Hepatocyte (in vitro differentiated cells): Measurements from ENCODE around the gene SPATA21. TPM values are rescaled to one million over a fixed set of nuclear protein-coding genes. Genes with fewer than 3 reads are reported as not detected.

Source experiments
- DNase-seq: peaks from one replicate; pipeline ENCODE4 v3.0.0-alpha.2; 2016; ENCODE audit warnings: low spot score
- H2AFZ ChIP-seq: fragments of 200-600 bp; sonication (generic); 2 replicates; pipeline ENCODE4 v1.6.0; 2016; ENCODE audit warnings: antibody characterized with exemption, mild to moderate bottlenecking
- H3K27ac ChIP-seq: fragments of 200-600 bp; sonication (generic); 2 replicates; pipeline ENCODE4 v1.5.1; 2016; ENCODE audit warnings: mild to moderate bottlenecking
- H3K27me3 ChIP-seq: fragments of 200-600 bp; sonication (generic); 2 replicates; pipeline ENCODE4 v1.6.1; 2016
- H3K36me3 ChIP-seq: fragments of 200-600 bp; sonication (generic); replicated peaks from 2 replicates; pipeline ENCODE4 v1.5.1; 2016; ENCODE audit warnings: low read depth; ENCODE audit not compliant: insufficient read depth
- H3K4me1 ChIP-seq: fragments of 200-600 bp; sonication (generic); 2 replicates; pipeline ENCODE4 v1.5.1; 2016; ENCODE audit warnings: mild to moderate bottlenecking, moderate library complexity; ENCODE audit not compliant: insufficient read depth
- H3K4me2 ChIP-seq: fragments of 200-600 bp; sonication (generic); 2 replicates; pipeline ENCODE4 v1.6.0; 2016
- H3K4me3 ChIP-seq: fragments of 200-600 bp; sonication (generic); 2 replicates; pipeline ENCODE4 v1.5.1; 2016; ENCODE audit warnings: mild to moderate bottlenecking
- H3K79me2 ChIP-seq: fragments of 200-600 bp; sonication (generic); 2 replicates; pipeline ENCODE4 v1.6.0; 2017; ENCODE audit warnings: mild to moderate bottlenecking
- H3K9me2 ChIP-seq: fragments of 200-600 bp; sonication (generic); replicated peaks from 2 replicates; pipeline ENCODE4 v1.6.0; 2017; ENCODE audit warnings: mild to moderate bottlenecking; ENCODE audit not compliant: insufficient read depth
- H3K9me3 ChIP-seq: fragments of 200-600 bp; sonication (generic); 2 replicates; pipeline ENCODE4 v1.5.1; 2016; ENCODE audit warnings: low read depth, mild to moderate bottlenecking
- H4K20me1 ChIP-seq: fragments of 200-600 bp; sonication (generic); 2 replicates; pipeline ENCODE4 v1.6.0; 2016; ENCODE audit warnings: mild to moderate bottlenecking; ENCODE audit not compliant: insufficient read depth, poor library complexity, severe bottlenecking
- EZH2 ChIP-seq: fragments of 200-600 bp; sonication (generic); IDR thresholded peaks from 2 replicates; pipeline ENCODE4 v1.6.1; 2016; ENCODE audit warnings: antibody characterized with exemption, mild to moderate bottlenecking, borderline replicate concordance
- EZH2phosphoT487 ChIP-seq: fragments of 200-600 bp; sonication (generic); IDR thresholded peaks from one replicate; pipeline ENCODE4 v1.6.1; 2018; ENCODE audit warnings: antibody characterized with exemption, mild to moderate bottlenecking, low read depth, moderate library complexity; ENCODE audit not compliant: unreplicated experiment, severe bottlenecking
- WGBS: methylation state at CpG from one replicate; pipeline ENCODE4 v1.1.6; 2016; ENCODE audit warnings: low lambda C conversion rate; ENCODE audit errors: missing lambda C conversion rate; 5-methylcytosine and 5-hydroxymethylcytosine counted together
- polyA plus RNA-seq: library from polyadenylated mRNA; unstranded; fragments of >200 nt; fragmentation: Nextera tagmentation; extraction: Ambion mirVana; gene quantifications from 2 replicates; pipeline ENCODE4 v1.2.1, GENCODE V29; 2016
- total RNA-seq: library from RNA; depleted of rRNA; stranded (reverse); fragments of >200 nt; gene quantifications from 2 replicates; pipeline ENCODE4 v1.2.3, GENCODE V29; 2014
- TF ChIP-seq, protein P1 (sequence below): fragments of 200-600 bp; sonication (generic); IDR thresholded peaks from 2 replicates; pipeline ENCODE4 v1.5.1; 2016; ENCODE audit warnings: antibody characterized with exemption, mild to moderate bottlenecking; ENCODE audit not compliant: poor library complexity

The SPATA21 gene
- total and polyA plus RNA-seq, 2 experiments from 2014 or later = 0.30 to 0.92 TPM

DNA sequence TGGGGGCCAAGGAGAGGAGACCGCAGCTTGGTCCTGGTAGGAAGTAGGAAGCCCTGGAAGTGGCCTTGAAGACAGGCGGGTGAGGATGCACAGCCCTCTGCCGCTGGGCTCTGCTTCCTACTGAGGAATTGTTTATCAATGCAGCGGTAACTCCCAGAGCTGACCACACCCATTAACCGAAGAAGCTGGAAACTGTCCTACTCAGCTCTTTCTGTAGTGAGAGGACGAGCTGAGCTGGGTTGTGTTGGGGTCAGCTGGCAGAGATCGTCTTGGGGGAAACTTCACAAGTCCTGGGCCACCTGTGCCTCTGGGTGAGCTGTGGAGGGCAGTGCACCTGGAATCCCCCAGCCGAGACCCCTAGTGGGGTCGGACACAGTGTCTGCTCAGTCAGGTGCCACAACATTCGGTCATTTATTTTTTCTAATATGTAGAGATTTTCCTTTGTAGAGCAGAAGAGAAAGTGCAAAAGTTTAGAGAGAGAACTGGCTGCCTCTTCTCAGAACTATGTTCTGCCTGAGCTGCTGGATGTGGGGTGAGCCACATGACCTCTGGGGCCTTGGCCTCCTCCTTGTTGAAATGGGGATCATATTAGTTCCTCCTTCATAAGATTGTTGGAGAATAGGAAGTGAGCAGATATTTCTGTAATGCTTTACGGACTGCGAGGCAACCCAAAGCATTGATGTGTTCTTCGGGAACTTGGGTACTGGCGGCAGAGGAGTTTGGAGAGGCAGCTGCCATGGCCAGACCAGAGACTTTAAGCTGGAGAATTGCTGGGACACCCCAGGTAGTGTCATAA, 6.9 kb upstream of the SPATA21 start:
- Histone ChIP-seq H3K36me3 (no peaks in the 10 kb centered on the region), H3K4me3 (no peak overlapping the region), H3K4me1 (peaks cover 9% of the 10 kb centered on the region), H3K27ac (no peak overlapping the region), H3K27me3 (no peaks in the 10 kb centered on the region), H2AFZ (no peak overlapping the region), H3K4me2 (no peak overlapping the region), H3K9me2 (no peaks in the 10 kb centered on the region), H3K9me3 (no peaks in the 10 kb centered on the region), H4K20me1 (no peaks in the 10 kb centered on the region), H3K79me2 (peaks cover 55% of the 10 kb centered on the region)
- TF ChIP-seq EZH2phosphoT487 (no peak), EZH2 (no peak)
- TF ChIP-seq, protein P1, sequence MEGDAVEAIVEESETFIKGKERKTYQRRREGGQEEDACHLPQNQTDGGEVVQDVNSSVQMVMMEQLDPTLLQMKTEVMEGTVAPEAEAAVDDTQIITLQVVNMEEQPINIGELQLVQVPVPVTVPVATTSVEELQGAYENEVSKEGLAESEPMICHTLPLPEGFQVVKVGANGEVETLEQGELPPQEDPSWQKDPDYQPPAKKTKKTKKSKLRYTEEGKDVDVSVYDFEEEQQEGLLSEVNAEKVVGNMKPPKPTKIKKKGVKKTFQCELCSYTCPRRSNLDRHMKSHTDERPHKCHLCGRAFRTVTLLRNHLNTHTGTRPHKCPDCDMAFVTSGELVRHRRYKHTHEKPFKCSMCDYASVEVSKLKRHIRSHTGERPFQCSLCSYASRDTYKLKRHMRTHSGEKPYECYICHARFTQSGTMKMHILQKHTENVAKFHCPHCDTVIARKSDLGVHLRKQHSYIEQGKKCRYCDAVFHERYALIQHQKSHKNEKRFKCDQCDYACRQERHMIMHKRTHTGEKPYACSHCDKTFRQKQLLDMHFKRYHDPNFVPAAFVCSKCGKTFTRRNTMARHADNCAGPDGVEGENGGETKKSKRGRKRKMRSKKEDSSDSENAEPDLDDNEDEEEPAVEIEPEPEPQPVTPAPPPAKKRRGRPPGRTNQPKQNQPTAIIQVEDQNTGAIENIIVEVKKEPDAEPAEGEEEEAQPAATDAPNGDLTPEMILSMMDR = no peak
- 91% methylated on average over 14 of the region's 14 CpGs for whole genome bisulfite sequencing
- DNase-seq = no peak

- Histone ChIP-seq H3K9me2 (no peaks in the 10 kb centered on the region), H4K20me1 (no peaks in the 10 kb centered on the region), H3K27me3 (no peaks in the 10 kb centered on the region), H2AFZ (no peak overlapping the region), H3K27ac (no peak overlapping the region), H3K9me3 (no peaks in the 10 kb centered on the region), H3K4me2 (no peak overlapping the region), H3K4me3 (no peak overlapping the region), H3K36me3 (no peaks in the 10 kb centered on the region), H3K79me2 (peaks cover 54% of the 10 kb centered on the region), H3K4me1 (peaks cover 9% of the 10 kb centered on the region)
- DNase-seq = no peak
- TF ChIP-seq EZH2phosphoT487 (no peak), EZH2 (no peak)
- TF ChIP-seq, protein P1 = no peak
- WGBS = 95% methylated on average over 2 of the region's 2 CpGs
These were observed 5.7 kb upstream of the SPATA21 start for GRCh38 chr1:16442941-16443340.

- Histone ChIP-seq H3K9me3 (no peaks in the 10 kb centered on the region), H3K9me2 (no peaks in the 10 kb centered on the region), H3K27ac (no peak overlapping the region), H4K20me1 (no peaks in the 10 kb centered on the region), H3K36me3 (no peaks in the 10 kb centered on the region), H3K4me1 (peaks cover 9% of the 10 kb centered on the region), H2AFZ (no peak overlapping the region), H3K27me3 (no peaks in the 10 kb centered on the region), H3K4me2 (peak overlapping the region; percentile 91), H3K79me2 (peaks cover 51% of the 10 kb centered on the region), H3K4me3 (no peak overlapping the region)
- TF ChIP-seq EZH2 = no peak
- no peak for TF ChIP-seq EZH2phosphoT487
- TF ChIP-seq, protein P1 = no peak
- DNase-seq = no peak
- 97% methylated on average over 7 of the region's 7 CpGs for WGBS
These were observed 5.0 kb upstream of the SPATA21 start for GRCh38 chr1:16442265-16442664.
